Vagina (tissue), 2 donors: ENCODE results near the gene DENND4B. TPM values are rescaled to one million over a fixed set of nuclear protein-coding genes. Genes with fewer than 3 reads are reported as not detected.
A peak's percentile ranks its signal among the peaks of the same experiment; 100 is the strongest.
"Not testable (repeated sequence)": the region's sequence is repeated elsewhere in the genome, so short reads cannot be mapped to it uniquely, and the experiment has no call there.

Experiments used
- DNase-seq, 2 donors: peaks; one replicate each; pipeline ENCODE4 v3.0.0-alpha.2; 2017; ENCODE audit errors: extremely low spot score in 2 of 2
- H3K27ac ChIP-seq: fragments of 200-600 bp; sonication (generic); one replicate; pipeline ENCODE4 v1.5.1; 2019
- H3K27me3 ChIP-seq: fragments of 200-600 bp; sonication (generic); one replicate; pipeline ENCODE4 v1.5.1; 2019
- H3K36me3 ChIP-seq, 2 donors: fragments of 200-600 bp; sonication (generic); one replicate each; pipeline ENCODE4 v1.5.1; 2017 to 2019
- H3K4me1 ChIP-seq: fragments of 200-600 bp; sonication (generic); one replicate; pipeline ENCODE4 v1.5.1; 2019
- H3K4me3 ChIP-seq, 2 donors: fragments of 200-600 bp; sonication (generic); 1 replicate in 1 of 2; 2 replicates in 1 of 2; pipeline ENCODE4 v1.5.1; 2016 to 2019
- H3K9me3 ChIP-seq: fragments of 200-600 bp; sonication (generic); one replicate; pipeline ENCODE4 v1.5.1; 2019
- CTCF ChIP-seq, 3 experiments: fragments of 450-650 bp in 2 of 3; fragments of 200-600 bp in 1 of 3; sonication (generic) in 1 of 3; IDR thresholded peaks; one replicate each; pipeline ENCODE4 v1.5.1; 2017 to 2019; ENCODE audit warnings: antibody characterized with exemption in 3 of 3, mild to moderate bottlenecking in 2 of 3, moderate library complexity in 2 of 3
- POLR2A ChIP-seq, 2 donors: fragments of 450-650 bp; IDR thresholded peaks; one replicate each; pipeline ENCODE4 v1.6.1; 2017; ENCODE audit warnings: antibody characterized with exemption in 2 of 2, mild to moderate bottlenecking in 2 of 2, moderate library complexity in 2 of 2
- POLR2AphosphoS5 ChIP-seq, 2 donors: sonication (generic); formaldehyde crosslinking; IDR thresholded peaks; one replicate each; pipeline ENCODE4 v1.9.0; 2017; ENCODE audit warnings: antibody characterized with exemption in 2 of 2, mild to moderate bottlenecking in 2 of 2, low read depth in 1 of 2; ENCODE audit not compliant: insufficient read depth in 1 of 2
- intact Hi-C: fragments of 100-400 bp; cut with DNase I; formaldehyde crosslinking; loops from one replicate; pipeline ENCODE4 v1.15.1; 2023
- total RNA-seq: library from RNA; depleted of rRNA; stranded (reverse); fragments of >200 nt; gene quantifications from one replicate; pipeline ENCODE4 v1.2.3, GENCODE V29; 2016

Gene DENND4B
- total RNA-seq, 1 donor from 2014 or later = 42.7 TPM

DNA sequence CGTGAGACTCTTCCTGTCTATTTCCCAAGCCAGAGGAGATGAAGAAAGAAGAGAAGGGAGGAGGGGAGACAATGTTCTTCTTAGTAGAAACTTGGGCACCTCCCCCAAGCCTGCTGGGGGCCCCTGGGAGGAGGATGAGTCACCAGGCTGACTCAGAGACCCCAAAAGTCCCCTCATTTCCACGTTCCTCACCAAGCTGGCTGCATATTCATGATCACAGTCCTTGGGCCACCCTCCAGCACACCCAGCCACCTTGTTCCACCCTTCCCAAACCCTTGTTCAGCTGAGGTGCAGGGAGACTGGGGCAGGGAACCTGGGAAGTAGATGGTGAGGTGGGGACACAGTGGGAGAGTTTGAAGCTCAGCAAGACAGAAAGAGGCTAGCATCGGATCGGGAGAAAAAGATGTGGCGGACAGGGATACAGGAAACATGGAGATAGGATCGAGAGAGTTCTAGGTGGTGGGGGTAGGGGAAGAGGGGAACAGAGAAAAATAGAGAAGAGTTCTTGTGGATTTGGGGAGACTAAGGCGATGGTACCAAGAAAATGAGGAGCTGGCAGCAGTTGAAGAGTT lies 38.9 kb upstream of the DENND4B start:
- H3K36me3 ChIP-seq = peaks cover 0 to 27% of the 10 kb centered on the region in 2 donors

GRCh38 chr1:153984123-153984894 lies 37.8 kb upstream of the DENND4B start:
- H3K9me3 ChIP-seq = no peaks in the 10 kb centered on the region
- no peak for DNase-seq
- intact Hi-C loops = no loop called here
- peak overlapping the region; percentile 95 for H3K27ac ChIP-seq
- TF ChIP-seq CTCF (IDR thresholded peaks at IDR 0.05) = peak in 1 of 3 experiments; percentile 17
- no peak for TF ChIP-seq POLR2A (IDR thresholded peaks at IDR 0.05)
- no peaks in the 10 kb centered on the region for H3K27me3 ChIP-seq
- H3K36me3 ChIP-seq = peaks cover 0 to 33% of the 10 kb centered on the region in 2 donors
- H3K4me1 ChIP-seq = peaks cover 20% of the 10 kb centered on the region
- peak overlapping the region; percentile 60 to 64 for H3K4me3 ChIP-seq

More for the DNA sequence above, 38.9 kb upstream of the DENND4B start:
- no peaks in the 10 kb centered on the region for H3K27me3 ChIP-seq
- peak overlapping the region; percentile 95 for H3K27ac ChIP-seq
- TF ChIP-seq POLR2A (IDR thresholded peaks at IDR 0.05) (peak in 1 of 2 donors; percentile 7), CTCF (IDR thresholded peaks at IDR 0.05) (no peak), POLR2AphosphoS5 (IDR thresholded peaks at IDR 0.05; ENCODE audit: insufficient read depth in 1 of 2, low read depth in 1 of 2) (peak in 1 of 2 donors; percentile 42)
- peak in 1 of 2 donors; percentile 94 for DNase-seq
- H3K4me3 ChIP-seq = peak overlapping the region; percentile 60 to 64
- intact Hi-C loops = loop anchor here (5.0 kb wide), 2 partner anchors 38 to 188 kb away; partner anchors contain the start of gene DENND4B
- no peaks in the 10 kb centered on the region for H3K9me3 ChIP-seq
- H3K4me1 ChIP-seq = peaks cover 25% of the 10 kb centered on the region

GRCh38 chr1:153981735-153982134 lies 35.2 kb upstream of the DENND4B start:
- peaks cover 23% of the 10 kb centered on the region for H3K4me1 ChIP-seq
- DNase-seq, intact Hi-C loops: not testable (repeated sequence)

GRCh38 chr1:153979091-153979490 lies 32.6 kb upstream of the DENND4B start:
- H3K9me3 ChIP-seq, H3K27ac ChIP-seq, intact Hi-C loops, DNase-seq, H3K27me3 ChIP-seq, H3K4me3 ChIP-seq: not testable (repeated sequence)
- Histone ChIP-seq H3K4me1 (peaks cover 23% of the 10 kb centered on the region), H3K36me3 (peaks cover 0 to 56% of the 10 kb centered on the region in 2 donors)

More at GRCh38 chr1:153981735-153982134, 35.2 kb upstream of the DENND4B start:
- not testable (repeated sequence) for H3K4me3 ChIP-seq, H3K27me3 ChIP-seq, H3K9me3 ChIP-seq, H3K27ac ChIP-seq
- H3K36me3 ChIP-seq = peaks cover 0 to 33% of the 10 kb centered on the region in 2 donors

- TF ChIP-seq POLR2A (IDR thresholded peaks at IDR 0.05) = no peak
- no peak for TF ChIP-seq CTCF (IDR thresholded peaks at IDR 0.05)
- TF ChIP-seq POLR2AphosphoS5 (IDR thresholded peaks at IDR 0.05; ENCODE audit: insufficient read depth in 1 of 2, low read depth in 1 of 2) = no peak
- Histone ChIP-seq H3K27ac (peak overlapping the region; percentile 92), H3K4me3 (peak overlapping the region; percentile 81 to 93), H3K9me3 (no peaks in the 10 kb centered on the region), H3K36me3 (peaks cover 0 to 60% of the 10 kb centered on the region in 2 donors), H3K4me1 (peaks cover 19% of the 10 kb centered on the region), H3K27me3 (no peaks in the 10 kb centered on the region)
- intact Hi-C loops = no loop called here
- no peak for DNase-seq
Measured at GRCh38 chr1:153978274-153978909, 31.9 kb upstream of the DENND4B start.
